GM12875 (cell line): ENCODE results near the gene PPP6R2.

ENCODE experiments used
- H3K4me3 ChIP-seq: one replicate; pipeline ENCODE4 v1.5.1; 2011; ENCODE audit warnings: low read depth, low read length, control low read depth
- CTCF ChIP-seq: IDR thresholded peaks from 2 replicates; pipeline ENCODE4 v1.5.1; 2011; ENCODE audit warnings: low read depth, mild to moderate bottlenecking, control low read depth, inconsistent platforms, low read length, moderate library complexity, borderline replicate concordance; ENCODE audit not compliant: insufficient read depth

PPP6R2 gene

GRCh38 chr22:50443197-50443596 lies 100.1 kb downstream of the PPP6R2 start:
- H3K4me3 ChIP-seq, result no peak overlapping the region
- no peak for TF ChIP-seq CTCF

GRCh38 chr22:50443801-50444625 lies 100.9 kb downstream of the PPP6R2 start:
- H3K4me3 ChIP-seq, result no peak overlapping the region
- no peak for TF ChIP-seq CTCF

GRCh38 chr22:50444663-50445062 lies 101.5 kb downstream of the PPP6R2 start:
- TF ChIP-seq CTCF, result no peak
- H3K4me3 ChIP-seq, result no peak overlapping the region

GRCh38 chr22:50445071-50445879 lies 102.1 kb downstream of the PPP6R2 start:
- no peak for TF ChIP-seq CTCF

GRCh38 chr22:50445880-50446707 lies 103.0 kb downstream of the PPP6R2 start:
- no peak for TF ChIP-seq CTCF

More at GRCh38 chr22:50445071-50445879, 102.1 kb downstream of the PPP6R2 start:
- H3K4me3 ChIP-seq, result no peak overlapping the region

GRCh38 chr22:50446708-50447575 lies 103.8 kb downstream of the PPP6R2 start:
- no peak overlapping the region for H3K4me3 ChIP-seq
- TF ChIP-seq CTCF, result no peak

More at GRCh38 chr22:50445880-50446707, 103.0 kb downstream of the PPP6R2 start:
- H3K4me3 ChIP-seq, result no peak overlapping the region
